Measurements from ENCODE around the gene MTO1.
"Not testable (repeated sequence)": the region's sequence is repeated elsewhere in the genome, so short reads cannot be mapped to it uniquely, and the experiment has no call there.

The MTO1 gene, protein sequence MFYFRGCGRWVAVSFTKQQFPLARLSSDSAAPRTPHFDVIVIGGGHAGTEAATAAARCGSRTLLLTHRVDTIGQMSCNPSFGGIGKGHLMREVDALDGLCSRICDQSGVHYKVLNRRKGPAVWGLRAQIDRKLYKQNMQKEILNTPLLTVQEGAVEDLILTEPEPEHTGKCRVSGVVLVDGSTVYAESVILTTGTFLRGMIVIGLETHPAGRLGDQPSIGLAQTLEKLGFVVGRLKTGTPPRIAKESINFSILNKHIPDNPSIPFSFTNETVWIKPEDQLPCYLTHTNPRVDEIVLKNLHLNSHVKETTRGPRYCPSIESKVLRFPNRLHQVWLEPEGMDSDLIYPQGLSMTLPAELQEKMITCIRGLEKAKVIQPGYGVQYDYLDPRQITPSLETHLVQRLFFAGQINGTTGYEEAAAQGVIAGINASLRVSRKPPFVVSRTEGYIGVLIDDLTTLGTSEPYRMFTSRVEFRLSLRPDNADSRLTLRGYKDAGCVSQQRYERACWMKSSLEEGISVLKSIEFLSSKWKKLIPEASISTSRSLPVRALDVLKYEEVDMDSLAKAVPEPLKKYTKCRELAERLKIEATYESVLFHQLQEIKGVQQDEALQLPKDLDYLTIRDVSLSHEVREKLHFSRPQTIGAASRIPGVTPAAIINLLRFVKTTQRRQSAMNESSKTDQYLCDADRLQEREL

DNA sequence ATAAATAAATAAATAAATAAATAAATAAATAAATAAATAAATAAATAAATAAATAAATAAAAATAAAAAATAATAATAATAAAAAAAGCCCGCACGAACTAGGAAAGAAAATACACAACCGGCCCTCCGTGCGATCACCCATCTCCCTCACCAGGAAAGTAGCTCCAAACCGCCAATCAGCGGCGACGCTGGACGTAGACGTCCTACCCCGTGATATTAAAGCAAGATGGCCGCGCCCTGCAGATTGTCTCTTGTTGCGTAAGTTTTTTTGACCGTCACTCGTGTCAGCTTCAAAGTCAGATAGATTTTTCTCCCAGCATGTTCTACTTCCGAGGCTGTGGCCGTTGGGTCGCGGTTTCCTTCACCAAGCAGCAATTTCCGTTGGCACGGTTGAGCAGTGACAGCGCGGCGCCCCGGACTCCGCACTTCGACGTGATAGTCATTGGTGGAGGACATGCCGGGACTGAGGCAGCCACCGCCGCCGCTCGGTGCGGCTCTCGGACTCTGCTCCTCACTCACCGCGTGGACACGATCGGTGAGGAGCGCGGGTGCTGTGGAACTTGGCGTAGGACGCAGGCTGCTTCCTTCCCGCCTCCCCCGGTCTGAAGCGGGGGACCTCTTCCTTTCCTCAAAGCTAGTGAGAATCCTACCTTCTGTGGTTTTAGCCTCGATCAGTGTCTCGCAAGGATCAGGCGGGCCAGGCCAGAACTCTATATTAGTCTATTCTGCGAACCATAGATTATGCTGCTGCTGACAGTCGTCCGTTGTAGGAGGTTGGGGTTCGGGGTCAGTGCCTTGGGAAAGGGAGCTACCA lies at the start of gene MTO1:
TSS of gene MTO1 (plus strand) at position 201 of the 814 bp plus-strand sequence. CDS start at position 319, 118 bp downstream.
- DNase-seq (ENCODE audit: low spot score): peak; percentile 90

DNA sequence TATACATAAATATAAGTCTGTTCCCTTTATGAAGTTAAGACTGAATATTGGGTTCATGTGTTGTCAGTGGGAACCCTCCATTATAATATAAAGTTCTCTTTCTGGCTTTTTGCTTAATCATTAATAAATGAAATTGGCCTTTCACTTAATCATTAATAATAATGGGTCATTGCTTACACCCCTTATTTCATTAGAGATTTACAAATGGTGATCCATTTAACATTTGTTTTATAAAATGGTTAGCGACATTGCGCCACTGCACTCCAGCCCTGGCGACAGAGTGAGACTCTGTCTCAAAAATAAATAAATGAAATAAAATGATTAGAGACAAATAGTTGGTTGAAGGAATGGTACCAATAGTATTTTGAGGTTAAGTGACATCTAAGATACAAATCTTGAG lies 48.4 kb upstream of the MTO1 start:
- DNase-seq (ENCODE audit: low spot score): no peak

DNA sequence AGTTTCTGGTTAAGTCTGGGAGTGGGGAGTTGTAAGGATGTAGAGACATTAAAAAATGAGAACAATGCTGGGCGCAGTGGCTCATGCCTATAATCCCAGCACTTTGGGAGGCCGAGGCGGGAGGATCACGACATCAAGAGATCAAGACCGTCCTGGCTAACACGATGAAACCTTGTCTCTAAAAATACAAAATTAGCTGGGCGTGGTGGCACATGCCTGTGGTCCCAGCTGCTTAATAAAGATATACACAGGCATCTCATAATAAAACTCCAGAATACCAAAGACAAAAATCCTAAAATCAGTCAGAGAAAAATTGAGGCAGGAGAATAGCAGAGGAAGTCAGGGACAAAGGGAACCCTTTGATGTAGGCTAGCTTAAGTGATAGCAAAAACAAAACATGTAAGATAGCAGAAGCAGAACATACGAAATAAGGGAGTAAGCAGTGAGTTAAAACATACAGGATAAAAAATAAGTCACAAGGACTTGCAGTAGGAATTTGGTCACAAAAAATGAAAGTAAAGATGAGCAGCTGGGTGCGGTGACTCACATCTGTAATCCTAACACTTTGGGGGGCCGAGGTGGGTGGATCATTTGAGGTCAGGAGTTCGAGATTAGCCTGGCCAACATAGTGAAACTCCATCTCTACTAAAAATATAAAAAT lies 43.3 kb upstream of the MTO1 start:
- DNase-seq (ENCODE audit: low spot score): no peak

DNA sequence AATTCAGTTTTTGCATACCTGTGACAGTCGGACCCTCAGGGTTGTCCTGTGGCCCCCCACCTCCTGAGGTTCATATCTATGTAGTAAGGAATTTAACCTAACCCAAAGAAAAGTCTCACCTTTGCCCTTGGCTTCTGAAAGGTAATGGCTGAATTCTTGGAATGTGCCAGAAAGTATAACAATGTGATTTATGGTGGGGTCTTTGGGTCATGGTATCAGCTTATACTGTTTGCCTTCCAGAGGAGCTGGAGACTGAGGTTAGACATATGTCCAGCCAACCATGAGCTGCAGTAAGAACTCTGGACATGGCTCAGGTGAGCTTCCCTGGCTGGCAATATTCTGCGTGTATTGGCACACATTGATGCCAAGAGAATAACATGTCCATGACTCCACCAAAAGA lies 40.0 kb upstream of the MTO1 start:
- no peak for DNase-seq (ENCODE audit: low spot score)

DNA sequence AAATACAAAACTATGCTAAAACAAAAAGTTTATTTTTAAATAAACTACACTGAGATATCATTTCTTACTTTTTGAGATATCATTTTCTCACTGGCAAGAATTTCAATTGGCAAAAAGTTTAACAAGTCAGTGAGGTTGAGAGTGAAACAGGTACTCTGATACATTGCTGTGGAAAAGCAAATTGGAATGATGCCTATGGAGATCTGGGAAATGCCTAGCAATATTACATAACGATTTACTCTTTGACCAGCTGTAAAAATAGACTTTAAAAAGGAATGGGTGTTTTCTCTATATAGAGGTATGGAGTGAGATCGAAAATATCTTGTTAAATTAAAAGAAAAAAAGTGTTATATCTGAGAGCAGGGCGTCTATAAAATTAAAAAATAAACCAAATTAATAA lies 26.3 kb upstream of the MTO1 start:
- no peak for DNase-seq (ENCODE audit: low spot score)

DNA sequence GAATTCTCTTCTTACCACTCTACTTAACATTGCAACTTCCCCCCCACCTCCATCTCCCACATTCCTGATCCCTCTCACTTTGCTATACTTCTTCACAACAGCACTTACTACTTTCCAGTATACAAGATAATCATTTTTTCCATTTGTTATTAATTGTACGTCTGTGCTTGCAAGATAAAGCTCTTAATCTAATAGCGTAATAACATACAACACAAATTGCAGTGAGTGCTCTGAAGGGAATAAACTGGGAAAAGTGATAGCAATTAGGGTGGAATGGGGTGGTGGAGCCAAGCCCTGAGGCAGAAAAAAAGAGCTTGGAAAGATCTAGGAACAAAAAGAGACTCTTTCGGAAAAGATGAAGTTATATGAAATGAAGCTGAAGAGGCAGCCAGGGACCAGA lies 18.0 kb upstream of the MTO1 start:
- DNase-seq (ENCODE audit: low spot score): no peak

DNA sequence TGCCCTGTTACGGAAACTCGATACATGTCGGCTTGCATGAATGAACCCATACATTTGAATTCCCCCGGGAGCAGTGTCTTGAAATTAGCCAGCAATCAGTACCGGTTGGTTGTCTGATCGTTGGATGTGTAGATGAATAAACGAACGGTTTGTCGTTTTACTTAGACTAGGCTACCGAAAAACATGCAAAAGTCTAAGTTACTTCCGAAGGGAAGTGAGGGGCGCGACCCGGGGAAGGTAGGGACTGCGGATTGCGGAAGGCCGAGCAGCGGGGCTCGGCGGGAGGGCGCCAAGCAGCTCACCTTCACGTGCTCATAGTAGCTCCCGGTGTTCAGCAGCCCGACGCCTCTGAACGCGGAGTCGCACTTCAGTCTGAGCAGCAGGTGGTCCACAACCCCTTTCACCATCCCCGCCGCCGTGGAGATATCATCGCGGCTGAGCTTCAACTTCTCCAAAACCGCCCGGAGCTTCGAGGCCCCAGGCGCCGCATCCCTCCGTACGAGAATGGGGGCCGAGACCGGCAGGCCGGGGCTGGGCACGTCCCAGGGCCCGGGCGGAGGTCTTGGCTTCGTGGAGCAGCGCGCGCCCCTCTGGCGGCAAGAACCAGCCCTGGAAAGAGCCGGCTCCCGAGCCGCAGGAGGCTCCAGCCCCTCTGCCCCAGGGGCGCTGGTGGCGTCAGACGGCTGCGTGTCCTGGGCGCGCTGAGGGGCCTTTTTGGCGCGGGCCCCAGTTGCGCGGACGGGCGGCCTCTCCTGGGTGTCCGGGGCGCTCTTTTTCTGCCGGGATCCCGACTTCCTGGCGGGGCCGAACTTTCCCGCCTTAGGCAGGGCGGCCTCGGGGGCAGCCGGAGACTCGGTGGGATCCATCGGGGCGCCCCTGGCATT lies 10.1 kb upstream of the MTO1 start:
- DNase-seq (ENCODE audit: low spot score): peak; percentile 56

DNA sequence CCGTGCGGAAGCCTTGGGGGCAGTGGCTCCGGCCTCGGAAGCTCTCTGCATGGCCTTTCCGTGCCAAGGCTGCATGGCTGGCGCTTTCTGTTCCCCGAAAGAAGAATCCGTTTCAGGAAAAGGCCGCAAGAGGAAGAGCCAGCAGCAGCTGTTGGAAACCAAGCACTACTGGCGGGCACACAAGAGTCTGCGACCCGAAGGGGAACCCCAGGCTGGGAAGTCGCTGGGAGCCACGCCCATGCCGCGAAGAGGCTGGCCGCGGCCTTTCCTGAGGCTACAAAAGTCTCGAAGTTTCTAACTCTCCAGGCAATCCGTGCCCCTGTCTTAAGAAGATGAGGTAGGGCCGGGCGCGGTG lies 9.5 kb upstream of the MTO1 start, which contains the start of gene CGAS:
TSS of gene CGAS (minus strand) at position 191 of the 355 bp plus-strand sequence. CDS start at position 75, 116 bp downstream.
- peak; percentile 67 for DNase-seq (ENCODE audit: low spot score)

DNA sequence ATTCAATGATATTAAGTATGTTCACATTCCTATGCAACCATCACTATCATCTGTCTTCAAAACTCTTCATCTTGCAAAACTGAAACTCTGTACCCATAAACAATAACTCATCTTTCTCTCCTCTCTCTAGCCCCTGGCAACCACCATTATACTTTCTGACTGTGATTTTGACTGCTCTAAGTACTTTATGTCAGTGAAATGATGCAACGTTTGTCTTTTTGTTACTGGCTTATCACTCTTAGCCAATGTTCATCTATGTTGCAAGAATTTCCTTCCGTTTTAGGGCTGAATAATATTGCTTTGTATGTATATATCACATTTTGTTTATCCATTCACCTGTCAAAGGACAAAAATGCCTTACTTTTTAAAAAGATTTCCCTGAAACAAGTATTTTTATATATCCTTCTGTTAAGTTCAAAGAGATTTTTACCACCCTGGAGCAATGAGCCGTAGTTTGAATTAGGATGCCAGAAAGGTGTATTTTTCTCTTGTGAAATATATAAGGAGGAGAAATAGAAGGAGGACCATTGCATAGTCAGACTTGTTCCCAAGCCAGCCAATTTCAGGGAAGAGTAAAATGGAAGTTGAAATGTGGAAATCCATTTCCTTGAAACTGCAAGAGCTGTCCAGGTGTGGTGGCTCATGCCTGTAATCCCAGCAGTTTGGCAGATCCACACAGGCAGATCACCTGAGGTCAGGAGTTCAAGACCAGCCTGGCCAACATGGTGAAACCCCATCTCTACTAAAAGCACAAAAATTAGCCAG lies 5.5 kb upstream of the MTO1 start:
- DNase-seq (ENCODE audit: low spot score): no peak

DNA sequence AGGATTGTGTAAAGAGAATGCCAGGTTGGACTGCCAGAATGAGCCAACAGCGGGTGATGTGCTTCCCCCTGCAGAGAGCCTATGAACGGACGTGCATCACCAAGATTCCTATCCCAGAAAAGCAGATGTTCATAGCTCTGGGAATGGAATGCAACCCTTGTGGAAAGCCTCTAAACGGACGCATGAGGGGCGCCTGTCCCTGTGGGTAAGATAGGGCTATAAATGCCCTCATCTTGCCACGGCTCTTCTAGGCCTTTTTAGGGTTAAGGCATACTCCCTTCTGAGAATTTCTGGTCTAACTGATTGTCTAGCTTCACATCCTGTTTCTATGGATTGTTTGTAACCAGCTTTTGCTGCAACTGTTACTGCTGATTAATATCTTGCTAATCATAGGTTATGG lies 2.1 kb upstream of the MTO1 start:
- DNase-seq (ENCODE audit: low spot score): not testable (repeated sequence)

DNA sequence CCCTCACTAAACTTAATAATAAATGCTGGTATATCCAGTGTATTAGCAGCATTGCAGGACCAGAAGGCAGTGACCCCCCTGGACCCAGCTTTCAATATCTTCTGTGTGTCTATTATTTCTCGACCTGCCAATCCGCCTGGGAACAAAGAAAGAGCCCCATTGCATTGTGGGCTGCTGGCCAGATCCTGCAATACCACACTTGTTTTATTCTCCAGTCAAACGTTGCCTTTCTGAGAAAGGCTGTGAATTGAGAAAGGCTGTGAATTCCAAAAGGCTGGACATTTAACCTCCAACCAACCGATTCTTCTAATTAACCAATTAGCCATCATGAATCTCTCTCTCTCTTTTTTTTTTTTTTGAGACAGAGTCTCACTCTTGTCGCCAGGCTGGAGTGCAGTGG lies 1.5 kb upstream of the MTO1 start:
- DNase-seq (ENCODE audit: low spot score): no peak

DNA sequence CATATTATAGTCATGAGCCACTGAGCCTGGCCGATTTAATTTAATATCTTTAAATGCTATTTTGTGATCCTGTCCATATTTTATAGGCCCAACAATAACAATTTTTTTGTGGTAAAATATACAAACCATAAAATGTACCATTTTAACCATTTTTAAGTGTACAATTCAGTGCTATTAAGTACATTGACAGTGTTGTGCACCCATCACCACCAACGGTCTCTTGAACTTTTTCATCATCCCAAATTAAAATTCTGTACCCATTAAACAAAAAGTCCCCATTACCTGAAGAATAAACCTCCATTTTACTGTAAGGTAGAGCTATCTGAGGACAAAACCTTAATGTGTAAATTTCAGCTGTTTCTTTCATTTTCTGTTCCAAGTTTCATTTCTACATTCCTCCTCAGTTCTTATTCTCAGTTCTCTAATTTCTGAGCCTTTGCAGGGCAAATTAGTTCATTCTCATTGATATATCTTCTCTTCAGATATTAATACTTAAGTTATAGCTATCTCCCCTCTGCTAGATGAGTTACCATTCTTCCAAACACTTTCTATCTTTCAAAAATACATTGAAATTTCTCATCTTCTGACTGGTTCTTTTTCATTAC lies 10.3 kb downstream of the MTO1 start:
- DNase-seq (ENCODE audit: low spot score): peak; percentile 22

DNA sequence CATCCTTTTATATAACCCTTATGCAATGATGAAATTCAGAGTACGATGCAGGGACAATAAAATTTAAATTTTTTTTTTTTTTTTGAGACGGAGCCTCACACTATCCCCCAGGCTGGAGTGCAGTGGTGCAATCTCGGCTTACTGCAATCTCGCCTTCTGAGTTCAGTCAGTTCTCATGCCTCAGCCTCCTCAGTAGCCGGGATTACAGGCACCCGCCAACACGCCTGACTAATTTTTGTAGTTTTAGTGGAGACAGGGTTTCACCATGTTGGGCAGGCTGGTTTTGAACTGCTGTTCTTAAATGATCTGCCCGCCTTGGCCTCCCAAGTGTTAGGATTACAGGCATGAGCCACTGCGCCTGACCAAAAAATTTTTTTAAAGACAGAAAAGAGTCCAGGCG lies 15.2 kb downstream of the MTO1 start:
- no peak for DNase-seq (ENCODE audit: low spot score)

DNA sequence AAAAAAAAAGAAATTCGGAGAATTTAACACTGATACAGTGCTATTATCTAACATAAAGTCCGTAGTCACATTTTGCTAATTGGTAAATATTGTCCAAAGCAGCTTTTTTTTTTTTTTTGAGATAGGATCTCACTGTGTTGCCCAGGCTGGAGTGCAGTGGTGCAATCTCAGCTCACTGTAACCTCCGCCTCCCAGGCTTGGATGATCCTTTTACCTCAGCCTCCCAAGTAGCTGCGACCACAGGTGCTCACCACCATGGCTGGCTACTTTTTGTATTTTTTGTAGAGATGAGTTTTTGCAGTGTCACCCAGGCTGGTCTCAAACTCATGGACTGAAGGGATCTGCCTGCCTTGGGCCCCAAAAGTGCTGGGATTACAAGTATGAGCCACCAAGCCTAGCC lies 15.9 kb downstream of the MTO1 start:
- DNase-seq (ENCODE audit: low spot score): no peak

DNA sequence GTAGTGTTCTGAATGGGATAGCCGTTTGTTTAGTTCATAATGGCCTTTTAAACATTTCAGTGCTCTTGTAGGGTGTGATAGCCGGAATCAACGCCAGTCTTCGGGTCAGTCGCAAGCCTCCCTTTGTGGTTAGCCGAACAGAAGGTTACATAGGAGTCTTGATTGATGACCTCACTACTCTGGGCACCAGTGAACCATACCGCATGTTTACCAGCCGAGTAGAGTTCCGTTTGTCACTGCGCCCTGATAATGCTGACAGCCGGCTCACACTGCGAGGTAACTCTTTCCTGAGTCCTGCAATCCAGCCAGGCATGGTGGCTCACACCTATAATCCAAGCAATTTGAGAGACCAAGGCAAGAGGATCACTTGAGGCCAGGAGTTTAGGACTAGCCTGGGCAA lies 20.4 kb downstream of the MTO1 start:
- DNase-seq (ENCODE audit: low spot score): no peak

DNA sequence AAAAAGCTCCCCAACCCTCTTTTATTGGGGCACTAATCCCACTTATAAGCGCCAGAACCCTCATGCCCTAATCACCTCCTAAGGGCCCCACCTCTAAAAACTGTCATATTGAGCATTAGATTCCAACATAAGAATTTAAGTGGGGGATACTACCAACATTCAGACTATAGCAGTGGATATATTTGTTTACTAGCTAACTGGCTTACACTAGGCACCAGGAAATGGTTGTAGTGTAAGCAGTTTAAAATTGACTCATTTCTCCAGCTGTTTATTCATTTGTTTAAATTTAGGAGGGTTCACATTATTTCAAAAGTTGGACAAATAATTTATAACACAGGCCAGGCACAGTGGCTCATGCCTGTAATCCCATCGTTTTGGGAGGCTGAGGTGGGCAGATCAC lies 22.9 kb downstream of the MTO1 start:
- DNase-seq (ENCODE audit: low spot score): no peak

DNA sequence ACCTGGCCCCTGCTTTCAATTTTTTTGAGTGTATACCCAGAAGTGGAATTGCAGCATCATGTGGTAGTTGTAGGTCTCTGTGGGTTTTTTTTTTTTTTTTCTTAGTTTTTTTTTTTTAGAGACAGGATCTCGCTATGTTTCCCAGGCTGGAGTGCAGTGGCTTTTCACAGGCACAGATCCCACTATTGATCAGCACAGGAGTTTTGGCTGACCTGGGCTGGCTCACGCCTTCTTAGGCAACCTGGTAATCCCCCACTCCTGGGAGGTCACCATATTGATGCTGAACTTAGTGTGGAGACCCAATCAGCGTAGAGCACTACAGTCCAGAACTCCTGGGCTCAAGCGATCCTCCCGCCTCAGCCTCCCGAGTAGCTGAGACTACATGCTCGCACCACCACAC lies 25.9 kb downstream of the MTO1 start:
- DNase-seq (ENCODE audit: low spot score): no peak

DNA sequence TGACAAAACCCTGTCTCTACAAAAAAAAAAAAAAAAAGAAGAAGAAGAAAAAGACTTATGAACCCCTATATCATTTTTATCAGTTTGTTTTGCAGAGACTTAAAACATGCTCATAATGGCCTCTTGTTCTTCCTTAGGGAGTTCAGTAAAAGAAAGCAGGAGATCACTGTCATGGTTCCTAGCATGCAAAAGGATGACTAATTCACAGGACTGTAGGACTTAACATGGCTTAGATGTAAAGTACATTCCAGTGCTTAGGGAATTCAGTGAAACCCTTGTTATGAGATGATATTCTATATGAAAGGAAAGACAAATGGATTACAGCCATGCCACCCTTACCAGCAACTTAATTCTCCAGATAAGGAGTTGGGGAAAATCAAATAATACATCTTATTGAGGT lies 29.8 kb downstream of the MTO1 start:
- DNase-seq (ENCODE audit: low spot score): no peak

DNA sequence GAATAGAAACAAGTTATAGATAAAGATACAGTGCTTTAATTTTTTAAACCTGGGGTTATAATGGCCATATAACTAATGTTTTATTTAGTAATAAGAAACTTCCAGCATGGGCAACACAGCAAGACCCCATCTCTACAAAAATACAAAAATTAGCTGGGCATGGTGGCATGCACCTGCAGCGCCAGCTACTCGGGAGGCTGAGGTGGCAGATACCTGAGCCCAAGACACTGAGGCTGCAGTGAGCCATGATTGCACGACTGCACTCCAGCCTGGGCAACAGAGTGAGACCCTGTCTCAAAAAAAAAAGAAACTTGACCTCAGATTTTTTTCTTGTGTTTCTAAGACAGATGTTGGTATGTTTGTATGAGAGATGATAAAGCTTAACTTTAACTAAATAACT lies 36.4 kb downstream of the MTO1 start:
- no peak for DNase-seq (ENCODE audit: low spot score)
